HG03095 (cell line): ENCODE data around the gene ST6GALNAC5.

Experiments used
- ATAC-seq: cut with Tn5 transposase; IDR thresholded peaks from one replicate; pipeline ENCODE4 v1.9.1; 2021; ENCODE audit warnings: moderate library complexity; ENCODE audit not compliant: unreplicated experiment

Gene ST6GALNAC5

DNA sequence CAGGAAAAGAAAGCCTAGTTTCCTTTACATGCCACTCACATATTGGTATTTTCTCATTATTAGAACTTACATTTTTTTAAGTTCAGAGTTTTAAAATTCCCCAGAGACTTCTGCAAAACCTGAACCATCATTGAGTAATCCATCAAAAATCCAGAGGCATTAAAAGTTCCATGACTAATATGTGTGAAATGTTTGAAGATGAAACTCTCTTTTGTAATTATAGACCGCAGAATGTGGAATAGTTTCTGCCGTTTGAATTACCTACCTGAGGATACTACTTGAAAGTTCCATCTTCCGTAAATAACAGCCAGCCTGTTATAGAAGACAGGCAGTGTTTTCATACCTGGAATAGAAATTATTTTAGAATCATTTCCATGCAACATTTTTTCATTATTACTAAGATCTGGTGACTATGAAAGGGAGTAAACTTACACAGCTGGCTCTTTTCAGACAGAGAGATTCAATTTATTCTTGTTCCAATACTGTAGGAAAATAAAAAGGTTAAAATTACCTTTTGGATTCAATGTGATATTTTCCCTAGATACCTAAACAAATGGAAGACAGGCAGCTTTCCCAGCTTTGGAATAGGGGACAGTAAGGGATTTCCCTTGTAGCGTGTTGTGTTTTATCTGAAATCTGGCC is 131.4 kb downstream of the ST6GALNAC5 start:
- ATAC-seq, result no peak

DNA sequence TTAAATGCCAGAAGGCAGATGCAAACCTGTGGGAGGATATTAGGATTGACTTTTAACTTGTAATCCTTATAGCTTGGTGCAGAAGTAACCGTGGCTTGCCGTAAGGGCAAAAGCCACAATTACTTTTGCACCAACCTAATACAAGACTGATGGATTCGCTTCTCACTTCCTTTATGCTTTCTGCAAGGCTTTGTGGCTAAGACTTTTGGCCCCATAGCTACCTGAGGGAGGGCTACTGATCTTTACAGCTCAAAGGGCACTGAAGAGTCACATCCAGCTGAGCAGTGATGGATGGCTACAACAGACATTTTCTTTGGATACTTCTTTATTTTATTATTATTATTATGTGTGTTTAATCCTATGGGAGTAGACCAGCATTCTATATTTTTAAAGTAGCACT is 140.4 kb downstream of the ST6GALNAC5 start:
- no peak for ATAC-seq

DNA sequence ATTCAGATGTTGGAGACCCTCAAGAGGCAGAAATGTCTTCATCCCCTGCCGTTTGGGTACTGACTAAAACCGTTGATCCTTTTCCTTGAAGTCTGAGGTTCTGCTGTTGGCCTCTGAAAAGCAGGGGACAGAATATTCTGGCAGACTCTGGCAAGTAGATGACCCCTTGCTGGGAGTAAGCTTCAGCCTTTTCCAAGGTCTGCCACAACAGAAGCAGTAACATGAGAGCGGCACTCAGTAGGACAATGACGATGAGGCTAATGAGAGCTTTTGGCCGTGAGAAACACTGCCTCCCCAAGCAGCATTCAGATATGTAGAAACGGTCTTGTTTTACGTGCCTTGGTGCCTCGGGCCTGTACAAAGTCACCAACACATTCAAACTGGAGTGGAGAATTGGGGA is 143.7 kb downstream of the ST6GALNAC5 start:
- ATAC-seq, result no peak

DNA sequence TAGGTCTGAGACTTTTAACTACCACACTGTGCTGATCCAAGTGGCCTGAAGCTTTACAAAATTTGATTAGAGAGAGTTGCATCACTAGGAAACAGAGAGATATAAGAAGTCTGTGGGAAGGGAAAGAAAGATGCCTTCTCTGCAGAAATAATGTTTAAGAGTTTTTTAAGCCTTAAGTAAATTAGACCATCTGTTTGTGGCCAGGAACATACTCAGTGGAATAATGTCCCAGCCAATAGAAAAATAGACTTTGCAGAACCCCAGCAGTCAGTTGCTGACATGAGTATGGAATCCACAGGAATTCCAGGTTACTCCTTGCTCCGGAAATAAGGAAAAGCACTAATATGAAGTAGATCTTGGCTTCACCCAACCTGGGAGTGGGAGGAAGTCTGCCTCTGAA is 144.8 kb downstream of the ST6GALNAC5 start:
- no peak for ATAC-seq

DNA sequence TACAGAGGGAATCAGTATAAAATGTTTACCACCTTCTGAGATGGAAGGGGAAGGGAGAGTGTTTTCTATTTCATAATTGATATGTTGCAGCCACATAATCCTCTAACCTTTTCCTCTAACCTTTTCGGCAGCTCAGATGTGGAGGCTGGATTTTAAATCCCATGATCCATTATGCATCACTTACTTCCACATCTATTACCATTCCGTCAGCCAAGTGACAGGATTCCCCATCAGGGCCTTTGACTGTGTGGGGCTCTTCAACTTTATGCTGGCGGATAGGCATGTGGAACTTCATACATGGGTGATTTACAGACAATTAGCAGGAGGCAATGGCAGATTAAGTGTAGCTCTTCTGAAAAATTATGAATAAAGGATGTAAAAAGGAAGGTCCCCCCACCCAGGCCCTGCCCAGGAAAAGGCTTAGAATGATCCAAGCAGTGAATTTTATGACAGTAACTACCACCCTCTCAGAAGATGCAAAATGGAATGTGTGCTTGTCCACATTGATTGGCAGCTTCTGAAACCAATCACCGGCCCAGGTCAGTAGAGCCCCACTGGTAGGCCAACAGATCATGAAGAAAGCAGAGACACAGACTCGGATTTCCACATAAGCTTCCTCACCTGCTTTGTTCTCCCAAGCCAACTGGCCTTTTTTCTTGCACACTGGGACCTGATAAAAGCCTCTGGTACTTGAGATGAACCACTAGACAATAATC is 147.0 kb downstream of the ST6GALNAC5 start:
- no peak for ATAC-seq

DNA sequence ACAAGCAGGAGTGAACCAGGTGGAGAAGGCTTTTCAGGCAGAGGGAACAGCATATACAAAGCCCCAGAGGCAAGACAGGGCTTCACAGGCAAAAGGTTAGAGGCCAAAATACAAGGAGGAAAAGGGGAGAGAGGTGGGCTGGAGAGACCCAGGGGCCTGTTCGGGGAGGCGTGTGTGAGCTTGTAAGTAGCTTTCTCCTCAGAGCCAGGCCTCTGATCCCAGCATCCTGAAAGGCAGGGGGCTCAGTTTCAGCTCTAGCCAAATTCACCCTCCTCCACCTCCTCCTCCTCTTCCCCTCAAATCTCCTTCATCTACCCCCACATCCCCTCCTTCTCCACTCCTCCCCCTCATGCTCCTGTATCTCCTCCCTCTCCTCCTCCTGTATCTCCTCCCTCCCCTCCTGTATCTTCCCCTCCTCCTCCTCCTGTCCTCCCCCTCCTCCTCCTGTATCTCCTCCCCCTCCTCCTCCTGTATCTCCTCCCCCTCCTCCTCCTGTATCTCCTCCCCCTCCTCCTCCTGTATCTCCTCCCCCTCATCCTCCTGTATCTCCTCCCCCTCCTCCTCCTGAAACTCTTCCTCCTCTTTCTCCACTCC is 148.6 kb downstream of the ST6GALNAC5 start:
- ATAC-seq, result no peak

DNA sequence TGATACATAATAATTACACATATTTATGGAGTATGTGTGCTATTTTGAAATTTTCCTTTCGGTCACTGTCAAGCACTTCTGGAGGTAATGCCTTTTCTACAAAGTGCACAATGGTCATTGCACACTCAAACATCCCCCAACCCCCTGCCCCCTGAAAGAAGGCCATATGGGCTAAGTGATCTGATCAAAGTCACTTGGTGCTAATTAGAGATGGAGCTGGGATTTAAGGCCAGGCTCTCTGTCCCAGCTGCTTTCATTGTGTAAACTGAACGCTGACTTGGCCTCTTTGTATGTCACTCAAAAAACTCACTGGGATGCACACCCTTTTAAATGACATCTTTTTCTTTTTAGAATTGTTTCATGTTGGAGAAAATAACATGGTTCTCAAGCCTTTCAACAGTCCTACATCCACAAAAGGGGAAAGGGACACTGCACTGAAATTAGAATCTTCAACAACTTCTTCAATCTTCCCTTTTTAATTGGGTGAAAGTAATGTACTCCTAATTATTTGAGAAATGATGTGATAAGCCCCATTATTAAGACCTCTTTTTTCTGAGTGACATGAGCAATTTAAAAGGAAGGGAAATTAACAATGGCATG is 149.2 kb downstream of the ST6GALNAC5 start:
- ATAC-seq, result no peak

DNA sequence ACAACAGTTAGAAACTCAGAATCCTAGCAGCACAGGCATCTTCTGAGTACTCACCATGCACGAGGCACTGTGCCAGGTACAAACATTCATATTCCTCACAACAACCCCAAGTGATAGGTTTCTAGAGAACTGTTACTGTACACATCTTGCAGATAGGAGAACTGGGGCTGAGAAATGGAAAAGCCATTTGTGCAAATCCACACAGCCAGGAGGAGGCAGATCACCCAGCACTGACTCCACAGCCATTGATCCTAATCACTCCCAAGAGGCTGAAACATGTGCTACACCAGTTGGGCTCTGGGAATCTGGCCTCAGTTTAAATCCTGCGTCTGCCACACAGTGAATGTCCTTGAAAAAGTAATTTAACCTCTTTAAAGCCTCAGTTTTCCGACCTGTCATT is 151.0 kb downstream of the ST6GALNAC5 start:
- ATAC-seq, result no peak

DNA sequence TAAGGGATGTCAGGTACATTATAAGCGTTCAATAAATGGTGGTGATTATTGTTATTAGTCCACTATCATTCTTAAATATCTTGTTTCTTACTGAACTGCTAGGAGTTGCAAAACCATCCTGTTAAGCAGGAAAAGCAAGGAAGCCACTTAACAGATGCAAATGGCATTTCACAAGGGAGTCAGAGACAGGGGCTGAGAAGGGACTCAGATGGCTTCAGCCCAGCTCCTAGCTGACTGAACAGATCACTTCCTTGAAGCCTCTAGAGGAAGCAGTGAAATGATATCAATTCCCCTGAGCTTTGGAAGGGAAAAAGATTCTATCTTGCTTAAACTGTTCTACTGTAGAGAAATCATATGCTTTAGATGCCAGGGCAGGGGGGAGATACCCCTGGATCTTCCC is 151.5 kb downstream of the ST6GALNAC5 start:
- no peak for ATAC-seq

DNA sequence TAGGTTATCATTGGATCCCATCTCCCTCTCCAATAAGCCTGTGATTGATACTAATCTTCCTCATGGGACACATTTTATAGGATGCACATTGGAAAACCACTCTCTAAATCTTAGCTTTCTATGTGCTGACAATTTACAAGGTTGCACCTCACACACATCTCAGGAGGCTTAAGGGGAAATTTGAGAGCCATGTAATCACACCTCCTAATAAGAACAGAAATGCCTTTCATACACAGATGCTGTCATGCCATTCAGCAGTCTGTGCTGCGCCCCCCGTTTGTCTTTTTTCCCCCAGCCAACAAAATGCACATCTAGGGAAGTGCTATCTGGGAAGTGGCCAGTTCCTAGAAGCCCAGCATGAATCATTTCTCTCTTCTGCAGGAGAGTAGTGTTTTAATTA is 154.5 kb downstream of the ST6GALNAC5 start:
- no peak for ATAC-seq

DNA sequence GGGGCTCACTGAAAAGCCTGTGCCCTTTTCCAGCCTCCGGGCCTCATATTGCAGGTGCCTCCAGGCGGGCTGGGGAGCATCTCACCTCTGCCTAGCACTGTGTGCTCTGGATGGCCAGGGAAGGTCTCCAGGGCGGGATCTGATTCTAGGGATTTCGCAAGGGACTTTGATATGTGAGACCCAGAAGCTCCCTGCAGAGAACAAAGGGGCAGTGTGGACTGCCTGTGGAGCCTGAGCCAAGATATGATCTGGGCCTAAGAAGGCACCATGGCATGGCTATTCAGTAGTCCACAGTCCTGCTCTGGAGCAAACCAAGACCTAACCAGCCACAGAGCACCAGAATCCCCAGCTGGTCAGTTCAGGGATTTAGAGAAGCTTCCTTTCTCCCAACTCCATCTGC is 157.2 kb downstream of the ST6GALNAC5 start:
- no peak for ATAC-seq

DNA sequence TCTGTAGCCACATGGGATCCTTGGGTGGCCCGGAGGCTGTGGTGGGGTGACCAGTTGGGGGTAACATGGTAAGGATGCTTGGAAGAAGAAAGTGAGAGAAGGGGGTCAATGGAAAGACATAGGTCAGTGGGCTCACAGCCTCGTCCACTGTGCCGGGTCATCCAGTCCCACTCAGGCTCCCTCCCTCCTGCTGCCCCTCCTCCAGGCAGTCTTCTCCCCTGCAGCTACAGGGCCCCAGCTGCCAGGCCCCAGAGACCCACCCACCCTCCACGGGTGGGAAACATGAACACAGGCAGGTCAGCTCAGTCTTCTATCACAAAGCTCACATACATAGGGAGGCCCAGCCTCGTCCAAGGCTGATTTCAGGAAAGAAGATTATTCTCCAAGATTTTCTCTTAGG is 158.3 kb downstream of the ST6GALNAC5 start:
- no peak for ATAC-seq

DNA sequence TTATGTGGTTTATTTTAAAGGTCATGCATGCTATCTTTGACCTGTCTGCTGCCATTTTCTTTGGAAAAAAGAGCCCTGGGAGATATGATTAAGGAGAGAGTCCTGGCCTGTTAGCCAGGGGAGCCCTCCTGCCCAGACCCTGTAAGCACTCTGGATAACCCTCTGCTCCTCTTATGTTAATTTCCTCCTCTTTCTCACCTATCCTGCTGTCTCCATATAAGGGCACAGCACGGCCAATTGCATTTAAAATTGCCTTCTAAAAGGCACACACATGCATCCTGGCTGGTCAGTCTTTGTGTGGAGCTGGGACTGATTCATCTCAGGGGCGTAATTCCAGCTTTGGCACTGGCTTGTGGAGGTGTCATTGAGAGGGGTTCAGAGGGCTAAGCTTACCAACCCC is 158.9 kb downstream of the ST6GALNAC5 start:
- ATAC-seq, result no peak

DNA sequence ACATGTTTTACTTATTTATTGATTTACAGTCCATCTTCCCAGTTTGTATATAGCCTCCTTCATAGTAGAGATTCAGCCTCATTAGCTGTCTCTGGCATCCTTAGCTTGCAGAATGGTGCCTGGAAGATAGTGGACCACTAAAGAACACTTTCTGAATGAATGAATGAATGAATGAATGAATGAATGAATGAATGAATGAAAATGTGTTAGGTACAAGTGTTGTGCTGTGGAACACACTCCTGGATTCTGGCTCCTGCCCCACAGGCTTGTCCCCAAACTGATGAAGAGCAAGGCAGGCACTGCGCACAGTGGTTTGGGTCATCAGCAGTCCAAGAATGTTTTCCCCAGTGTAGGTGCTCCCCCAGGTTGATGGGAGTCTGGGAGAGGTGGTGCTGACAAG is 159.4 kb downstream of the ST6GALNAC5 start:
- ATAC-seq, result no peak

DNA sequence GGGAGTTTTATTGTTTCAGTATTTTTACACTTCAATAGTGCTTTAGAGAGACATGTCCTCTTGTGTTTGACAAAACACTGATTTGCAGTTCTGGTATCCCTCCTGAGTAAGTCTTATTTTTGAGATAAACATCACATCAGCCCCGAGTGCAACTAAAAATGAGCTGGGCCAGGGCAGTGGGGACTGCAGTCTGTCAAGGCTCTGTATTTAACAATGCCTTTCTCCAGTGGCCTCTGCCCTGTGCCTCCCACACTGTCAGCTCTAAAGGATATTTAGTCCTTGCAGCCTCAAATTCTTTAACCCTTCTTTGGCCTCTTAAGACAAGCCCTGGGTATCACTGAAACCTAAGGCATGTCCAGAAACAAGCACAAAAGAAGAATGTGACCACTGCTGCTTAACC is 160.6 kb downstream of the ST6GALNAC5 start:
- no peak for ATAC-seq

DNA sequence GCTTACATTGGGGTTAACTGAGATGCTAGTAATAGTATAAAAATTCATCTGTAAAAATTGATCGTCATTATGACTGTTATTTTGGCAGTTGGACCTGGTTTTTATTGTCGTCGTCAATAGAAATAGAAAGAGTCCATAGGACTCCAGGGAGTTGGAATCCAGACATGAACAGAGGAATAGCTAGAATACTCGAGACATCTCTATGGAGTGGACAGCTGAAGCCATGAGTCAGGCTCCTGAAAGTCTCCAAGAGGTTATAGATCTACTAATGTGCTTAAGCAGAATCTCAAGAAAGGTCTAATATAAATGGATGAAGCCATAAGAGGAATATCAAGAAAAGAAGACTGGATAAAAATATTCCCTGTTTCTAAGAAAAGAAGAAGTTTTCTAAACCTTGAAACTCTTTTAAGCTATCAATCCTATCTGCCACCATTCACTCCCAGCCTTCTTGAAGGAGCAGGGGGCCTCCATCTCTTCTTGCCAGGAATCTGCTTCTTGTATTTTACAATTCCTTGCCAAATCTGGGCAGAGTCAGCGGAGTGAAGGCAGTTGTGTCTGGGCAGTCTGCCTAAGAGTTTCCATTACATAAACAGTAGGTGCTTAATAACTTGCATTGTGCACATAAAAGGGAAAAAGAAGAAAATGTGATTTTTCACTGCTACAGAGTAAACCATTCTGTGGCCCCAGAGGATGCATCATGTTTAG is 163.3 kb downstream of the ST6GALNAC5 start:
- ATAC-seq, result no peak

DNA sequence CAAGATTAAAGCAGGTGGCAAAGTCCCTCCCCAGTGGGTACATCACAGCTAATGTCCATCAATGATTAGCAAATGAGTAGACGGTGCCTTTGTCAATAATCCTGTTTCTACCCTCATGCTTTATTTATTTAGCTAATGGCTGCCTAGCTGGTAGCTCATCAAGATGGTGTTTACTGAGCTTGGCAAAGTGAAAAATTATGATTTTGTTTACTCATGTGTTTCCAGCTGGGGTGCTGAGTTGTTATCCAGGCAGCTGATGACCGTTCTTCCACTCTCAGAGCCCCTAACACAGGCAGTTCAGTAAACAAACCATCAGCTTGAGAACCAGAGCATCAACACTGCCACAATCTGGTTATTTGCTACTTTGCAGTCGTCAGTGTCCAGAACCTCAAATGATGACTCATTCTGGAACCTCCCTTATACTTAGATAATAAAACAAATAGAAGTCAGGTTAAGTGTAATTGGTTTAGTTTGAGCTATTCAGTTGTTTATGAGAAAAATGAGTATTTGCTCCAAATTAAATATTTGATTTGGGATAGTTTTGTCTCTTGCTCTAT is 163.9 kb downstream of the ST6GALNAC5 start:
- ATAC-seq, result no peak

DNA sequence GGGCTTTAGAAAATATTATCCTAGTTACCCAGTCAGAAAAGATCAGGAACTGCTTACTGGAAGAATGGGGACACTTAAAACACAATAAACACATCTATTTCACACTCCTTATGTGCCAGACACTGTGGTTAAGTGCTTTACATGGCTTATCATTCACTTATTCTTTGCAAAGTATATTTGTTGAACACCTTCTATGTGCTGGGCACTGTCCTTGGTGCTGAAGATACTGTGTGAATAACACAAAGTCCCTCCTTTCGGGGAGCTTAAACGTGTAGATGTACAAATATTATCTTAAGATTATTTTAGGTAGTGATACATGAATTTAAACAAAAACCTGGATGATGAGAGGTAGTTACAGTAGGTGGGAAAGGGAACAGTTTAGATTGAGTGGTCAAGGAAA is 169.3 kb downstream of the ST6GALNAC5 start:
- ATAC-seq, result no peak

DNA sequence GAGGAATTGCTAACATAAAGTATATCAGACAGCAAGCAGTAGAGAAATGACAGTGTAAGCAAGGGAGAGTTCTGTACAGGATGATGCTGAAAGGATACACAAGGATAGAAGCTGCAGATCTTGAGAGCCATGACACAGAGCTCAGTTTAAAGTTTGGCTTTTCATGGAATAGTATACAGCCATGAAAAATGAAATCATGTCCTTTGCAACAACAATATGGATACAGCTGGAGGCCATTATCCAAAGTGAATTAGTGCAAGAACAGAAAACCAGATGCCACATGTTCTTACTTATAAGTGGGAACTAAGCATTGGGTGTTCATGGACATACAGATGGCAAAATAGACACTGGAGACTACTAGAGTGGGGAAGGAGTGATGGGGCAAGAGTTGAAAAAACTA is 169.8 kb downstream of the ST6GALNAC5 start:
- ATAC-seq, result no peak

DNA sequence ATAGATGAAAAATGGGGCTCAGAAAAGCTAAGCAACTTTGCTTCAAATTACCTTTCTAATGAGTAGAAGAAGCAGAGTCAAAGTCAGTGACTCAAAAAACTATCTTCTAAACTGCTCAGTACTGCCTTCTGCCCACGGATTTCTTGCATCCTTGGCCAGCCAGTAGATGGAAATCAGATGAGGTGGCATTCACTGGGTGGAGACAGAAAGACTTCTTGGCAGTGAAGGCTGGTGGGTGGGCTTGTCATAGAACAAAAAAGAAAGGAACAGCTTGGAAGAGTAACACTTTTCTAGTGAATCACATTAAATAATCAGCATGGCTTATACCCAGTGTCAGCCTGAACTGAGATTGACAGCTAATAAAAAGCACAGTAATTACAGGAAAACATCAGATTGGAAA is 170.7 kb downstream of the ST6GALNAC5 start:
- ATAC-seq, result no peak

DNA sequence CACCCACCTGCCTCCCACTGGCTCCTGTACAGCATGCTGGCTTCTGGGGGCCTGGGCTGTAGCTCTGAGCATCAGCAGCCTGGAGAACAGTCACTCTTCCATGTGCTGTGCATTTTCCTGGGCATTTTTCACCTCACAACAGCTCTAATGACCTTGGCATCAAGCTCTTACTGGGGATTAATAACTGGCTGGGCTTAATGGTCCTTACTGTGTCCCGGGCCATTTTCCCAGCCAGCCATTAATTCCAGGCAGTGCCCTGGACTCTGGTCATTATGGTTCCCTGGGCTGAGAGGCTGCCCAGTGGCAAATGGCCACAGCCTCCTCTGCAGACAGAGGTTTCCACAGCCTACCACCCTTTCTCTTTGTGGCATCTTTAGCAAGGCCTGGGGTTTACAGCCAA is 171.8 kb downstream of the ST6GALNAC5 start:
- no peak for ATAC-seq
